MCF 10A (cell line): ENCODE data around the gene OSBPL9. TPM values are rescaled to one million over a fixed set of nuclear protein-coding genes. Genes with fewer than 3 reads are reported as not detected.
A peak's percentile ranks its signal among the peaks of the same experiment; 100 is the strongest.
"Not testable (repeated sequence)": the region's sequence is repeated elsewhere in the genome, so short reads cannot be mapped to it uniquely, and the experiment has no call there.

Source experiments
- BruUV-seq: library from RNA; stranded (reverse); fragments of 400-500 nt; replicated peaks from 2 replicates; lab custom pipeline; 2021; lab: Mats Ljungman, UMichigan
- CTCF ChIA-PET: fragments of 300-600 bp; sonication (Branson Sonifier 250); formaldehyde crosslinking; extraction: SDS; loops from one replicate; lab custom pipeline; 2021; ENCODE audit warnings: antibody characterized with exemption, inconsistent platforms; lab: Yijun Ruan, JAX
- POLR2A ChIA-PET: fragments of 300-600, 350-650 bp; sonication (Branson Sonifier 250); formaldehyde crosslinking; extraction: SDS; loops from one replicate; lab custom pipeline; 2020; ENCODE audit warnings: antibody characterized with exemption, inconsistent platforms; lab: Yijun Ruan, JAX
- DNase-seq: peaks from one replicate; pipeline ENCODE4 v3.0.0-alpha.2; 2018; ENCODE audit not compliant: unreplicated experiment
- H3K27ac Mint-ChIP-seq: one replicate; pipeline ENCODE4 v1.8.0; 2022; ENCODE audit warnings: mild to moderate bottlenecking, low read depth, mixed read lengths; ENCODE audit not compliant: unreplicated experiment
- H3K27me3 Mint-ChIP-seq: one replicate; pipeline ENCODE4 v1.8.0; 2022; ENCODE audit warnings: mixed read lengths; ENCODE audit not compliant: insufficient read depth, unreplicated experiment
- H3K36me3 Mint-ChIP-seq: one replicate; pipeline ENCODE4 v1.8.0; 2022; ENCODE audit warnings: mild to moderate bottlenecking, moderate library complexity, mixed read lengths; ENCODE audit not compliant: insufficient read depth, unreplicated experiment
- H3K4me1 Mint-ChIP-seq: one replicate; pipeline ENCODE4 v1.8.0; 2022; ENCODE audit warnings: mixed read lengths; ENCODE audit not compliant: insufficient read depth, unreplicated experiment
- H3K4me3 Mint-ChIP-seq: one replicate; pipeline ENCODE4 v1.8.0; 2022; ENCODE audit warnings: mild to moderate bottlenecking, moderate library complexity, mixed read lengths; ENCODE audit not compliant: unreplicated experiment
- H3K9me3 Mint-ChIP-seq: one replicate; pipeline ENCODE4 v1.8.0; 2022; ENCODE audit warnings: mixed read lengths; ENCODE audit not compliant: unreplicated experiment
- intact Hi-C: fragments of 100-400 bp; cut with micrococcal nuclease; formaldehyde crosslinking; loops from 2 replicates; pipeline ENCODE4 v1.14.1; 2022
- total RNA-seq: library from RNA; stranded (reverse); gene quantifications from 2 replicates; pipeline ENCODE4 v1.2.3, GENCODE V29; 2022
- TF ChIP-seq, protein P1 (sequence below): fragments of 200-600 bp; IDR thresholded peaks from one replicate; pipeline ENCODE4 v1.8.0; 2022; ENCODE audit warnings: antibody characterized with exemption, mild to moderate bottlenecking; ENCODE audit not compliant: unreplicated experiment

OSBPL9 gene
- total RNA-seq, 1 experiment from 2014 or later = 51.7 TPM

DNA sequence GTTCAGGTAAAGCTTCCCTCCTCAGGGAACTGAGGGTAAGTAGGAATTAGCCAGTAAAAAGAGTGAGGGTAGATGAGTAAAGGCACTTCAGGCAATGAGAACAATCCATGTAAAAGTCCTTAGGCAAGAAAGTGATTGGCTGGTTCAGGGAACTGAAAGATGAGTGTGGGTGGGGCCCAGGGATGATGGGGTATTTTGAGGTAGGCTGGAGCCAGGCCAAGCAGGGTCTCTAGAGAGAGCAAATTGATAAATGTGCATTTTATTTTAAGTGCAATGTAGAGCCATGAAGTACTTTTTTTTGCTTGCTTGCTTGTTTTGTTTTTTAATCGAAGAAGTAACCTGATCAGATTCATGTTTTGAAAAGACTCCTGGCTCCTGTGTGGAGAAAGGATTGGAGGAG lies 26.5 kb downstream of the OSBPL9 start:
- no TSS peak for BruUV-seq
- H3K9me3 Mint-ChIP-seq = peaks cover 7% of the 10 kb centered on the region
- H3K4me3 Mint-ChIP-seq = peak overlapping the region; percentile 55
- H3K27me3 Mint-ChIP-seq = no peaks in the 10 kb centered on the region
- peak overlapping the region; percentile 95 for H3K27ac Mint-ChIP-seq
- H3K36me3 Mint-ChIP-seq = no peaks in the 10 kb centered on the region
- TF ChIP-seq, protein P1, sequence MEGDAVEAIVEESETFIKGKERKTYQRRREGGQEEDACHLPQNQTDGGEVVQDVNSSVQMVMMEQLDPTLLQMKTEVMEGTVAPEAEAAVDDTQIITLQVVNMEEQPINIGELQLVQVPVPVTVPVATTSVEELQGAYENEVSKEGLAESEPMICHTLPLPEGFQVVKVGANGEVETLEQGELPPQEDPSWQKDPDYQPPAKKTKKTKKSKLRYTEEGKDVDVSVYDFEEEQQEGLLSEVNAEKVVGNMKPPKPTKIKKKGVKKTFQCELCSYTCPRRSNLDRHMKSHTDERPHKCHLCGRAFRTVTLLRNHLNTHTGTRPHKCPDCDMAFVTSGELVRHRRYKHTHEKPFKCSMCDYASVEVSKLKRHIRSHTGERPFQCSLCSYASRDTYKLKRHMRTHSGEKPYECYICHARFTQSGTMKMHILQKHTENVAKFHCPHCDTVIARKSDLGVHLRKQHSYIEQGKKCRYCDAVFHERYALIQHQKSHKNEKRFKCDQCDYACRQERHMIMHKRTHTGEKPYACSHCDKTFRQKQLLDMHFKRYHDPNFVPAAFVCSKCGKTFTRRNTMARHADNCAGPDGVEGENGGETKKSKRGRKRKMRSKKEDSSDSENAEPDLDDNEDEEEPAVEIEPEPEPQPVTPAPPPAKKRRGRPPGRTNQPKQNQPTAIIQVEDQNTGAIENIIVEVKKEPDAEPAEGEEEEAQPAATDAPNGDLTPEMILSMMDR = no peak
- DNase-seq = no peak
- ChIA-PET CTCF (interaction anchor here (1.0 kb wide), 1 partner anchor 73 kb away, joined by 5 read pairs; no protein-coding TSS in a partner anchor), POLR2A (interaction anchor here (0.9 to 1.5 kb wide), 6 partner anchors 18 to 94 kb away, joined by 3 to 8 read pairs (median 3); no protein-coding TSS in a partner anchor)
- intact Hi-C loops = no loop called here
- H3K4me1 Mint-ChIP-seq = peaks cover 41% of the 10 kb centered on the region

DNA sequence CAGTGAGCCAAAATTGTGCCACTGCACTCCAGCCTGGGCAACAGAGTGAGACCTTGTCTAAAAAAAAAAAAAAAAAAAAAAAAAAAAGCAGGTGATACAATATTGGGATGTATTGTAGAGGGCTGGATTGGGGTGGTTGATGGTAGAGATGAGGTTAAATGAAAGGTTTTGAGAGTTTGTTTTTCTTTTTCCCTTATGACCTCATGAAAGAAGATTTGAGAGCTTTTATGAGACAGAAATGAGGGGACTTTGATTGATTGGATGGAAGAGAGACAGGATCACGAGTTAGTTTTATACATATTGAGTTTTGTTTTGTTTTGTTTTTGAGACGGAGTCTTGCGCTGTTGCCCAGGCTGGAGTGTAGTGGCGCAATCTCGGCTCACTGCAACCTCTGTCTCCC lies 27.1 kb downstream of the OSBPL9 start:
- intact Hi-C loops = no loop called here

DNA sequence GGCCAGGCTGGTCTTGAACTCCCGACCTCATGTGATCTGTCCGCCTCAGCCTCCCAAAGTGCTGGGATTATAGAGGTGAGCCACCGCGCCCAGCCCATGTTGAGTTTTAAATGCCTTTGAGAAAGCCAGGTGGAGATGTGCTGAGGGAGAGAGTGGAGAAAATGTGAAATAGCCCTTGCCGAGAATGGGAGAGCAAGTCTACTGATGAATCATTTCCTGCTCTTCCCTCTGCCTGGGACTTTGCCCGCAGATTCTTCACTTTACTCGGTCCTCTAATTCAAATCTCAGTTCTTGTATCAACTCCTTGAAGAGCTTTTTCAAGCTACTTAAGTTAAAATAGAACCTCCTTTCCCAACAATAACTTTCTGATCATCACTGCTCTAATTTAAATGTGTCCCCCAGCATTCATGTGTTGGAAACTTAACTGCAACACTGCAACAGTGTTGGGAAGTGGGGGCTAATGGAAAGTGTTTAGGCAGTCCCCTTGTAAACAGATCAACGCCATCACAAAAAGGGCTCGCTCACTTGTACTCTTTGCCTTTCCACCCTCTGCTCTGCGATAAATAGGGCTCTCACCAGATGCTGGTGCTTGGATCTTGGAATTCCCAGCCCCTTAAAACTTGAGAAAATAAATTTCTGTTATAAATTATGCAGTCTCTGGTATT lies 27.8 kb downstream of the OSBPL9 start:
- no TSS peak for BruUV-seq
- H3K27ac Mint-ChIP-seq = peak overlapping the region; percentile 95
- H3K36me3 Mint-ChIP-seq = no peaks in the 10 kb centered on the region
- DNase-seq = peak; percentile 87
- H3K4me3 Mint-ChIP-seq = peak overlapping the region; percentile 59
- CTCF ChIA-PET = interaction anchor here (0.6 to 1.5 kb wide), 4 partner anchors 20 to 125 kb away, joined by 3 to 4 read pairs (median 4); no protein-coding TSS in a partner anchor
- TF ChIP-seq, protein P1 = no peak
- POLR2A ChIA-PET = interaction anchor here (0.8 to 2.0 kb wide), 5 partner anchors 14 to 85 kb away, joined by 3 to 8 read pairs (median 3); no protein-coding TSS in a partner anchor
- no peaks in the 10 kb centered on the region for H3K27me3 Mint-ChIP-seq
- peaks cover 34% of the 10 kb centered on the region for H3K4me1 Mint-ChIP-seq
- intact Hi-C loops = no loop called here
- H3K9me3 Mint-ChIP-seq = peaks cover 7% of the 10 kb centered on the region

More for the DNA sequence above, 27.1 kb downstream of the OSBPL9 start:
- Mint-ChIP-seq H3K9me3 (peaks cover 7% of the 10 kb centered on the region), H3K36me3 (no peaks in the 10 kb centered on the region), H3K4me1 (peaks cover 39% of the 10 kb centered on the region), H3K4me3 (peak overlapping the region; percentile 59), H3K27ac (peak overlapping the region; percentile 95), H3K27me3 (no peaks in the 10 kb centered on the region)
- BruUV-seq = TSS peak; percentile 84
- ChIA-PET POLR2A (interaction anchor here (0.9 to 1.5 kb wide), 3 partner anchors 13 to 47 kb away, joined by 3 to 8 read pairs (median 3); no protein-coding TSS in a partner anchor), CTCF (interaction anchor here (0.7 to 1.0 kb wide), 2 partner anchors 51 to 72 kb away, joined by 3 to 5 read pairs; no protein-coding TSS in a partner anchor)
- DNase-seq = no peak
- TF ChIP-seq, protein P1 = no peak

DNA sequence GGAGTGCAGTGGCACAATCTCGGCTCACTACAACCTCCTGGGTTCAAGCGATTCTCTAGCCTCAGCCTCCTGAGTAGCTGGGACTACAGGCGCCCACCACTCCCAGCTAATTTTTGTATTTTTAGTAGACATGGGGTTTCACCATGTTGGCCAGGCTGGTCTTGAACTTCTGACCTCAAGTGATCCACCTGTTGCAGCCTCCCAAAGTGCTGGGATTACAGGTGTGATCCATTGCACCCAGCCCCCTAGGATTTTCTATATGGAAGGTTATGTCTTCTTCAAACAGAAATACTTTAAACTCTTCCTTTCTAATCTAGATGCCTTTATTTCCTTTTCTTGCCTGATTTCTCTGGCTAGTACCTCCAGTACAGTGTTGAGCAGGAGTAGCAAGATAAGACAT lies 29.7 kb downstream of the OSBPL9 start:
- DNase-seq, H3K27ac Mint-ChIP-seq, H3K9me3 Mint-ChIP-seq, H3K36me3 Mint-ChIP-seq, BruUV-seq, intact Hi-C loops, H3K27me3 Mint-ChIP-seq, H3K4me3 Mint-ChIP-seq, CTCF ChIA-PET: not testable (repeated sequence)
- H3K4me1 Mint-ChIP-seq = peaks cover 34% of the 10 kb centered on the region
- POLR2A ChIA-PET = interaction anchor here (1.9 to 2.0 kb wide), 2 partner anchors 15 to 83 kb away, joined by 5 read pairs; no protein-coding TSS in a partner anchor
